Measurements from ENCODE around the gene CCDC30.

- TF ChIP-seq YY1 (IDR thresholded peaks at IDR 0.05; ENCODE audit: low read depth) (no peak), TEAD4 (IDR thresholded peaks at IDR 0.05) (no peak), RAD21 (IDR thresholded peaks at IDR 0.05; ENCODE audit: low read depth) (no peak), REST (IDR thresholded peaks at IDR 0.05; ENCODE audit: low read depth) (no peak), MAX (IDR thresholded peaks at IDR 0.05) (no peak), EP300 (IDR thresholded peaks at IDR 0.05; ENCODE audit: borderline replicate concordance) (no peak), FOXM1 (IDR thresholded peaks at IDR 0.05; ENCODE audit: borderline replicate concordance, low read depth) (no peak), EGR1 (IDR thresholded peaks at IDR 0.05) (no peak), TCF12 (IDR thresholded peaks at IDR 0.05; ENCODE audit: low read depth) (no peak)
Measured at GRCh38 chr1:42477775-42478174, 14.7 kb downstream of the CCDC30 start.

Data from Ishikawa (cell line).